Nephron progenitor cell (in vitro differentiated cells): Measurements from ENCODE around the gene MAST4.

Source experiments
- DNase-seq: peaks from one replicate; pipeline ENCODE4 v3.0.0; 2021
- H3K27ac Mint-ChIP-seq: 2 replicates; pipeline ENCODE4 v1.8.0; 2021; ENCODE audit warnings: mild to moderate bottlenecking, moderate library complexity, mixed read lengths
- H3K27me3 Mint-ChIP-seq: 2 replicates; pipeline ENCODE4 v1.8.0; 2021; ENCODE audit warnings: mild to moderate bottlenecking, low read depth, mixed read lengths; ENCODE audit not compliant: poor library complexity
- H3K36me3 Mint-ChIP-seq: 2 replicates; pipeline ENCODE4 v1.8.0; 2021; ENCODE audit warnings: low read depth, mixed read lengths
- H3K4me1 Mint-ChIP-seq: 2 replicates; pipeline ENCODE4 v1.8.0; 2021; ENCODE audit warnings: mixed read lengths
- H3K4me3 Mint-ChIP-seq: 2 replicates; pipeline ENCODE4 v1.8.0; 2021; ENCODE audit warnings: mild to moderate bottlenecking, moderate library complexity, mixed read lengths
- H3K9me3 Mint-ChIP-seq: 2 replicates; pipeline ENCODE4 v1.8.0; 2021; ENCODE audit warnings: mild to moderate bottlenecking, moderate library complexity, mixed read lengths
- TF ChIP-seq, protein P1 (sequence below): fragments of 200-600 bp; sonication (generic); IDR thresholded peaks from 2 replicates; pipeline ENCODE4 v1.5.0; 2021; ENCODE audit warnings: antibody characterized with exemption

The MAST4 gene

GRCh38 chr5:66553916-66554575, 42.1 kb upstream of the MAST4 start:
- no peaks in the 10 kb centered on the region for H3K4me1 Mint-ChIP-seq
- H3K27ac Mint-ChIP-seq: no peak overlapping the region
- no peaks in the 10 kb centered on the region for H3K27me3 Mint-ChIP-seq
- H3K9me3 Mint-ChIP-seq: peaks cover 19% of the 10 kb centered on the region
- DNase-seq: no peak
- TF ChIP-seq, protein P1, sequence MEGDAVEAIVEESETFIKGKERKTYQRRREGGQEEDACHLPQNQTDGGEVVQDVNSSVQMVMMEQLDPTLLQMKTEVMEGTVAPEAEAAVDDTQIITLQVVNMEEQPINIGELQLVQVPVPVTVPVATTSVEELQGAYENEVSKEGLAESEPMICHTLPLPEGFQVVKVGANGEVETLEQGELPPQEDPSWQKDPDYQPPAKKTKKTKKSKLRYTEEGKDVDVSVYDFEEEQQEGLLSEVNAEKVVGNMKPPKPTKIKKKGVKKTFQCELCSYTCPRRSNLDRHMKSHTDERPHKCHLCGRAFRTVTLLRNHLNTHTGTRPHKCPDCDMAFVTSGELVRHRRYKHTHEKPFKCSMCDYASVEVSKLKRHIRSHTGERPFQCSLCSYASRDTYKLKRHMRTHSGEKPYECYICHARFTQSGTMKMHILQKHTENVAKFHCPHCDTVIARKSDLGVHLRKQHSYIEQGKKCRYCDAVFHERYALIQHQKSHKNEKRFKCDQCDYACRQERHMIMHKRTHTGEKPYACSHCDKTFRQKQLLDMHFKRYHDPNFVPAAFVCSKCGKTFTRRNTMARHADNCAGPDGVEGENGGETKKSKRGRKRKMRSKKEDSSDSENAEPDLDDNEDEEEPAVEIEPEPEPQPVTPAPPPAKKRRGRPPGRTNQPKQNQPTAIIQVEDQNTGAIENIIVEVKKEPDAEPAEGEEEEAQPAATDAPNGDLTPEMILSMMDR: no peak
- no peak overlapping the region for H3K4me3 Mint-ChIP-seq
- peaks cover 4% of the 10 kb centered on the region for H3K36me3 Mint-ChIP-seq

DNA sequence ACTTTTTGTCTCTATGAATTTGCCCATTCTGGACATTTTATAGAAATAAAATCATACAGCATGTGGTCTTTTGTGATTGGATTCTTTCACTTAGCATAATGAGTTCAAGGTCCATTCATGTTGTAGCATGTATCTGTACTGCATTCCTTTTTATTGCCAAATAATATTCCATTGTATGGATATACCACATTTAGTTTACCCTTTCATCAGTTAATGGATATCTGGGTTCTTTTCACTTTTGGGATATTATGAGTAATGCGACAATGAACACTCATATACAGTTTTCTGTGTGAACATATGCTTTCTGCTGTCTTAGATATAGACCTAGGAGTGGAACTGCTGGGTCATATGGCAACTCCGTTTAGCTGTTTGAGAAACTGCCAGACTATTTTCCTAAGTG, 41.3 kb upstream of the MAST4 start:
- Mint-ChIP-seq H3K4me3 (no peak overlapping the region), H3K27ac (no peak overlapping the region), H3K27me3 (no peaks in the 10 kb centered on the region), H3K36me3 (no peaks in the 10 kb centered on the region), H3K9me3 (peaks cover 15% of the 10 kb centered on the region), H3K4me1 (no peaks in the 10 kb centered on the region)
- TF ChIP-seq, protein P1: no peak
- DNase-seq: no peak

DNA sequence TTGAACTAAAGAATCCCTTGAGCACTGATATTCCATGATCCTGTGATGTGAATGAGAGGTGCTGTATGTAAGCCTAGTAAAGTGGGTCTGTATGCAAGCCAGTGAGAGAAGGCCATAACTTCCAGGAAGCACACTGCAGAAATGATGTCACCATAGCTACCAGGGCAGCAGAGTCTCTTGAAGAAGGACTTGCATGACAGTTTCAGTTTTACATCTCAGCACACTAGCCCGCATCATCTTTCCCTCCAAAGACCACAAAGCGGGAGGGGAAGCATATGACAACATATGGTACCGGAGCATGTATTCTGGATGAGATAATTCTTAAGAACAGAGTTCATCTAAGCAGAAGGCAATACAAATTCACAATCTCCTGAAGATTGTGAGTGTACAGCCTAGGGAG, 37.6 kb upstream of the MAST4 start:
- DNase-seq: no peak
- H3K4me3 Mint-ChIP-seq: no peak overlapping the region
- TF ChIP-seq, protein P1: no peak
- no peak overlapping the region for H3K27ac Mint-ChIP-seq
- peaks cover 30% of the 10 kb centered on the region for H3K9me3 Mint-ChIP-seq
- no peaks in the 10 kb centered on the region for H3K27me3 Mint-ChIP-seq
- peaks cover 7% of the 10 kb centered on the region for H3K36me3 Mint-ChIP-seq
- no peaks in the 10 kb centered on the region for H3K4me1 Mint-ChIP-seq

- TF ChIP-seq, protein P1: no peak
- H3K27me3 Mint-ChIP-seq: no peaks in the 10 kb centered on the region
- peaks cover 7% of the 10 kb centered on the region for H3K36me3 Mint-ChIP-seq
- DNase-seq: no peak
- H3K9me3 Mint-ChIP-seq: peaks cover 18% of the 10 kb centered on the region
- no peak overlapping the region for H3K27ac Mint-ChIP-seq
- no peak overlapping the region for H3K4me3 Mint-ChIP-seq
- peaks cover 4% of the 10 kb centered on the region for H3K4me1 Mint-ChIP-seq
Observed at GRCh38 chr5:66560371-66560770, 35.8 kb upstream of the MAST4 start.

- no peak for DNase-seq
- Mint-ChIP-seq H3K27ac (no peak overlapping the region), H3K36me3 (peaks cover 7% of the 10 kb centered on the region), H3K27me3 (no peaks in the 10 kb centered on the region), H3K4me1 (peaks cover 12% of the 10 kb centered on the region), H3K4me3 (no peak overlapping the region), H3K9me3 (peaks cover 15% of the 10 kb centered on the region)
- TF ChIP-seq, protein P1: no peak
Observed at GRCh38 chr5:66561256-66561990, 34.8 kb upstream of the MAST4 start.
